HFF-Myc (cell line): ENCODE data around the gene FARP1.

Experiments
- DNase-seq: peaks from one replicate; pipeline ENCODE4 v3.0.0-alpha.2; 2011; ENCODE audit warnings: low read depth; ENCODE audit errors: extremely low read depth
- H3K4me3 ChIP-seq: replicated peaks from 2 replicates; pipeline ENCODE4 v1.5.1; 2011; ENCODE audit warnings: low read depth, mild to moderate bottlenecking, control low read depth, low read length
- CTCF ChIP-seq: IDR thresholded peaks from 2 replicates; pipeline ENCODE4 v1.5.1; 2012; ENCODE audit warnings: mild to moderate bottlenecking, low read depth, low read length, control low read depth; ENCODE audit errors: missing control alignments

Gene FARP1

DNA sequence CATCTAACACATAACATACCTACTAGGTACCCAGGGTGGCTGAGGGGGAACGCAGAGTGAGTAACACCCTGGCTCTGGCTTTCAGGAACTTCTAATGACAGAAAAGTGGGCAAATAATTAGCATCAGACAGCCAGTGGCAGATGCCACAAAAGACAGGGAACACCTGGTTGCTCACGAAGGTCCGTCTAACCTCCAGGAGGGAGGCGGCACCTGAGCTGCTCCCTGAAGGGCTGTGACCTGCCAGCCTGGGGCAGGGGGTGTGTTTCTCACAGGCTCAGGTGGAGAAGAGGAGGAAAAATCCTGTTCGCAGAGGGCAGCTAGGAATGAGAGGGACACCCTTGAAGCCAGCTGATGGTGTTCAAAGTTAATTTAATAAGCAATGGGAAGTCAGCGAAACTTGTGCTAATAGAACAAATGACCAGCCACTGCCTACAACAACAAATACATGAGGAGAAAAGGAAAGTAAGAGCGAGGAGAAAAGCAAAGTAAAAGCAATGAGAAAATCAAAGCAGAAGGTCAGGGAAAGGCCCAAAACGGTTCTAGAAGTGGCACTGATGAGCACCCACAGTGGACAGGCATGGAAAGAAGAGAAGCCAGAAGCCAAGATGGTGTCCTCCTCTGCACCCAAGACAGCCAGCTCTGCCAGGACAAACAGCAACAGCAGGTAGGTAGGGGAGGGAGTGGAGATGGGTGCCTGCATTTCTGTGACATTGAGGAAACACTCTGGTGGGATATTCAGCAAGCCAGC, 346.7 kb downstream of the FARP1 start:
- H3K4me3 ChIP-seq, result no peak overlapping the region
- no peak for DNase-seq
- TF ChIP-seq CTCF, result no peak

DNA sequence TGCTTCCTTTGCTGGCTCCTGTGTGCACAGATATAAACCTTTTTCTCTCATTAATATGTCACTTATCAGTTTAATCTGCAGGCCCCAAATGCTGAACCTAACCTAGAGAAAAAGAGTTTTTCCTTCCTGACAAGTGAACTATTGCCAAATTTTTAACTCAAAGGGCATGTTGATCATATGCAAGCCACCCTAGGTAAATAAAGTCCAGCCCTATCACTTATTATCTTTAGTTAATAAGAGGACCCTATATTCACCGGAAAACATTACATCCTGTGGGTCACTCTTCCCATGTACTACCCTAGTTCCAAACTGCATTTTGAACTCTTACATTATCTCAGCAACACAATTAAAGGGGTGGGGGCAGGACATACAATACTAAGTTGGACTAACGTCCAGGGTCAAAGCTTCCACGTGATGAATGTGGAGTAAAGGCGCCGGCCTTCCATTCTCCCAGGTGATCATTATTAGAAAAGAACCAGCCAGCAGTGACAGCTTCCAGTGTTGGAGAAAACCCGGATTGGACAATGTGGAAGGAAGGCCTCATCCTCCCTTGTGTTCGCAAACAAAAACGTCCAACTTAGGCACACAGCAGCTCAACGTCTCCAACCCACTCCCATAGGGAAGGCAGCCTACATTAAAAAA, 347.4 kb downstream of the FARP1 start:
- DNase-seq, result no peak
- TF ChIP-seq CTCF, result no peak
- no peak overlapping the region for H3K4me3 ChIP-seq

GRCh38 chr13:98490866-98491265, 348.0 kb downstream of the FARP1 start:
- no peak for DNase-seq
- no peak for TF ChIP-seq CTCF
- no peak overlapping the region for H3K4me3 ChIP-seq

DNA sequence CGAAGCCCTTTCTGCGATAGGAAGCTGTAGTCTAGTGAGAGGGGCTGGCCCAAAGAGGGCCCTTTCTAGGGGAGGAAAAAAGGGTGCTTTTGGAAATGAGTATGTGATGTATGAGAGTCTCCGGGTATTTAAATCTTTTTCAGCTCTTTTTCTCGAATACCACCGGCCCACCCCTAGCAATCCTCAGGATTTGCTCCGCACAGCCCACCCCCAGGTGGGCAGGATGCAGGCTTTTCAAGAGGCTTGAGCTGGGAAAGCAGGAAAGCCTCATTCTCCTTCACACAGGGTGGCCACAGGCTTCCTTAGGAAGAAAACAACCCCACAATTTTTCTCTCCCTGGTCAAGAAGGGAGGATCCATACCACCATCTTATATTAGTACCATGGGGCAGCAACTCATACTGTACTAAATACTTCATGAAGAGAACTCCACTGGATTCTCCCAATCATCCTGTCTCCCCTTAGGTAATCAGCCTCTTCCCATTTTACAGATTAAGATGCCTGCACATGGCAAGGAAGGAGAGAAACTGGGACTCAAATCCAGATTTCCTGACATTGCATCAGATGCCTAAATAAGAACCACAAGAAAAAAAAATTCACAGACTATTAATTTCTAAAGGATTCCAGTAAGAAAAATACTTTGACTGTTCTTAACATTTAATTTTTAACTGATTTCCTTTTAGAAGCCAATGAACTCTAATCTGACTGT, 349.6 kb downstream of the FARP1 start:
- no peak overlapping the region for H3K4me3 ChIP-seq
- DNase-seq, result no peak
- no peak for TF ChIP-seq CTCF

- H3K4me3 ChIP-seq, result no peak overlapping the region
- no peak for TF ChIP-seq CTCF
- DNase-seq, result no peak
These were observed 350.3 kb downstream of the FARP1 start for GRCh38 chr13:98493042-98493712.

DNA sequence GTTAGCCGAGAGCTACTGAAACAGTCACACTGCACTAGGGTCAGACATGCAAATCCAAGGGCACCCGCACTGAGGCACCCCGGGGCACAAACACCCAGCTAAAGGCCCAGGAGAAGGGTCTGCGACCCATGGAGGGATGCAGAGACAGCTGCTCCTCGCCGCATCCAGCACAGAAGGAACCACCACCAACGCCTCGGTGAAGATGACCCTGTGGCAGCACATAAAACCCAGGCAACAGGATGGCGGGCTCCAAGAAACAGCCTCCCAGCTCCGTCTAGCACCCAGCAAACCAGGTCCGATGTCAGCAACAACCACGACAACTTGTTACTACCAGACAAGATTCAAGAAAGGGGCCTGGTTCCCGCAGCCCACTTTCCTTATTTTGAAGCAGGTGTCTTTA, 351.9 kb downstream of the FARP1 start:
- no peak overlapping the region for H3K4me3 ChIP-seq
- no peak for DNase-seq
- TF ChIP-seq CTCF, result no peak
